HepG2 (cell line): ENCODE results near the gene DTWD2. TPM values are rescaled to one million over a fixed set of nuclear protein-coding genes. Genes with fewer than 3 reads are reported as not detected.

Experiments used
- AKAP8 ChIP-seq: sonication (generic); formaldehyde crosslinking; IDR thresholded peaks from 2 replicates; pipeline ENCODE4 v1.5.1; 2020; ENCODE audit warnings: mild to moderate bottlenecking, missing genetic modification reagents
- EED ChIP-seq: sonication (generic); formaldehyde crosslinking; IDR thresholded peaks from 2 replicates; pipeline ENCODE4 v1.5.0; 2020; ENCODE audit warnings: mild to moderate bottlenecking, missing genetic modification reagents
- ELF1 ChIP-seq: sonication (generic); formaldehyde crosslinking; IDR thresholded peaks from 2 replicates; pipeline ENCODE4 v1.4.0; 2020; ENCODE audit warnings: missing genetic modification reagents
- ERF ChIP-seq: IDR thresholded peaks from 2 replicates; pipeline ENCODE4 v1.6.1; 2018; ENCODE audit warnings: missing biosample characterization, missing genetic modification reagents
- FIP1L1 ChIP-seq: fragments of 200-400 bp; formaldehyde crosslinking; IDR thresholded peaks from 2 replicates; pipeline ENCODE4 v1.6.1; 2018; ENCODE audit warnings: low read depth, mild to moderate bottlenecking, low read length, moderate library complexity, borderline replicate concordance; ENCODE audit not compliant: insufficient read depth
- FOXP1 ChIP-seq, 2 experiments: fragments of 450-650 bp in 1 of 2; IDR thresholded peaks; 2 replicates each; pipeline ENCODE4 v1.6.1; 2017 to 2018; ENCODE audit warnings: antibody characterized with exemption in 1 of 2
- GATAD2A ChIP-seq: IDR thresholded peaks from 2 replicates; pipeline ENCODE4 v1.6.1; 2016
- HNF4G ChIP-seq, 2 experiments: sonication (generic) in 1 of 2; formaldehyde crosslinking in 1 of 2; IDR thresholded peaks; 2 replicates each; pipeline versions ENCODE4 v1.4.0 to v1.6.1; 2011 to 2020; ENCODE audit warnings: borderline replicate concordance in 2 of 2, low read depth in 2 of 2, mild to moderate bottlenecking in 2 of 2, low read length in 1 of 2, missing genetic modification reagents in 1 of 2, moderate library complexity in 1 of 2
- NR1H2 ChIP-seq: sonication (generic); formaldehyde crosslinking; IDR thresholded peaks from 2 replicates; pipeline ENCODE4 v1.8.1; 2022; ENCODE audit warnings: low read depth, missing genetic modification reagents, borderline replicate concordance
- SMYD3 ChIP-seq: sonication (generic); formaldehyde crosslinking; IDR thresholded peaks from 2 replicates; pipeline ENCODE4 v1.8.1; 2023; ENCODE audit warnings: mild to moderate bottlenecking, missing genetic modification reagents
- SOX6 ChIP-seq, 2 experiments: fragments of 450-650 bp in 1 of 2; sonication (generic) in 1 of 2; formaldehyde crosslinking in 1 of 2; IDR thresholded peaks; 2 replicates each; pipeline versions ENCODE4 v1.4.0 to v1.6.1; 2017 to 2020; ENCODE audit warnings: antibody characterized with exemption in 1 of 2, mild to moderate bottlenecking in 1 of 2, missing genetic modification reagents in 1 of 2
- TFDP2 ChIP-seq: sonication (generic); formaldehyde crosslinking; IDR thresholded peaks from 2 replicates; pipeline ENCODE4 v1.4.0; 2020; ENCODE audit warnings: missing genetic modification reagents
- ZFY ChIP-seq: sonication (generic); formaldehyde crosslinking; IDR thresholded peaks from 2 replicates; pipeline ENCODE4 v1.4.0; 2020; ENCODE audit warnings: missing genetic modification reagents
- ZNF572 ChIP-seq: sonication (generic); formaldehyde crosslinking; IDR thresholded peaks from 2 replicates; pipeline ENCODE4 v1.5.1; 2020; ENCODE audit warnings: mild to moderate bottlenecking, missing genetic modification reagents
- ZNF709 ChIP-seq: sonication (generic); formaldehyde crosslinking; IDR thresholded peaks from 2 replicates; pipeline ENCODE4 v1.5.0; 2020; ENCODE audit warnings: mild to moderate bottlenecking, missing genetic modification reagents
- ZNF747 ChIP-seq: sonication (generic); formaldehyde crosslinking; IDR thresholded peaks from 2 replicates; pipeline ENCODE4 v1.8.1; 2023; ENCODE audit warnings: missing genetic modification reagents, mild to moderate bottlenecking, borderline replicate concordance
- ZNF777 ChIP-seq: sonication (generic); formaldehyde crosslinking; IDR thresholded peaks from 2 replicates; pipeline ENCODE4 v1.4.0; 2020; ENCODE audit warnings: missing genetic modification reagents
- polyA plus RNA-seq, 8 experiments: library from polyadenylated mRNA; depleted of rRNA in 3 of 8; stranded (reverse) in 7 of 8; unstranded in 1 of 8; fragments of >200 nt; fragmentation: Illumina TruSeq in 4 of 8; extraction: Trizol in 4 of 8; gene quantifications; 2 replicates each; pipeline versions ENCODE4 v1.2.1 to v1.2.3, GENCODE V29; 2011 to 2016; ENCODE audit warnings: low read depth in 4 of 8, missing spikeins in 1 of 8, mixed read lengths in 1 of 8; ENCODE audit not compliant: insufficient read depth in 1 of 8
- total RNA-seq, 5 experiments: library from RNA; depleted of rRNA; stranded (reverse); fragments of >200 nt; fragmentation: Illumina TruSeq; extraction: Trizol; gene quantifications; 2 replicates each; pipeline ENCODE4 v1.2.3, GENCODE V29; 2016; ENCODE audit warnings: low read depth in 1 of 5
- TF ChIP-seq, protein P1 (sequence below): sonication (generic); formaldehyde crosslinking; IDR thresholded peaks from 2 replicates; pipeline ENCODE4 v1.5.0; 2020; ENCODE audit warnings: mild to moderate bottlenecking, missing genetic modification reagents, borderline replicate concordance
- TF ChIP-seq, protein P2 (sequence below): sonication (generic); formaldehyde crosslinking; IDR thresholded peaks from 2 replicates; pipeline ENCODE4 v1.4.0; 2020; ENCODE audit warnings: missing genetic modification reagents, mild to moderate bottlenecking, borderline replicate concordance

The DTWD2 gene
- total and polyA plus RNA-seq, 2 of the 13 experiments (the other 11 are each of a cell fraction or from before 2014, with no cell fraction given) = 1.6 to 6.0 TPM

DNA sequence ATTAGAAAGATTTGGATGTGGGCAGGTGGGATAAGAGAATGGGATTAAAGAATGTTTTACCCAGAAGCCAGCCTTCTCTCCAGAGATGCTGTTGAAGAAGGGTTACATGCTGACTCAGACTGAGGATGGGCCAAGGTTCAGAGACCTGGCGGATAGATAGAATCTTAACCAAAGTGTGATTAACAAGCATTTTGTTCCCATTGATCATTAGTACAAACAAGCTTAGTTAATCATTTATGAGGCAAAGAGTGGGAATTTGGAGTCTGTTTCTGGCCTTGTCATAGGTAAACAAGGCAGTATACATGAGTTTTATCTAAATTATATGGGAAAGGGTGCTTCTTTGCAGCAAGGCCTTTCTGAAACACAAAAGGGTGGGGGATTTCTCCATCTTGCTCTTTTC, 20.8 kb upstream of the DTWD2 start (continued):
- TF ChIP-seq, protein P1, sequence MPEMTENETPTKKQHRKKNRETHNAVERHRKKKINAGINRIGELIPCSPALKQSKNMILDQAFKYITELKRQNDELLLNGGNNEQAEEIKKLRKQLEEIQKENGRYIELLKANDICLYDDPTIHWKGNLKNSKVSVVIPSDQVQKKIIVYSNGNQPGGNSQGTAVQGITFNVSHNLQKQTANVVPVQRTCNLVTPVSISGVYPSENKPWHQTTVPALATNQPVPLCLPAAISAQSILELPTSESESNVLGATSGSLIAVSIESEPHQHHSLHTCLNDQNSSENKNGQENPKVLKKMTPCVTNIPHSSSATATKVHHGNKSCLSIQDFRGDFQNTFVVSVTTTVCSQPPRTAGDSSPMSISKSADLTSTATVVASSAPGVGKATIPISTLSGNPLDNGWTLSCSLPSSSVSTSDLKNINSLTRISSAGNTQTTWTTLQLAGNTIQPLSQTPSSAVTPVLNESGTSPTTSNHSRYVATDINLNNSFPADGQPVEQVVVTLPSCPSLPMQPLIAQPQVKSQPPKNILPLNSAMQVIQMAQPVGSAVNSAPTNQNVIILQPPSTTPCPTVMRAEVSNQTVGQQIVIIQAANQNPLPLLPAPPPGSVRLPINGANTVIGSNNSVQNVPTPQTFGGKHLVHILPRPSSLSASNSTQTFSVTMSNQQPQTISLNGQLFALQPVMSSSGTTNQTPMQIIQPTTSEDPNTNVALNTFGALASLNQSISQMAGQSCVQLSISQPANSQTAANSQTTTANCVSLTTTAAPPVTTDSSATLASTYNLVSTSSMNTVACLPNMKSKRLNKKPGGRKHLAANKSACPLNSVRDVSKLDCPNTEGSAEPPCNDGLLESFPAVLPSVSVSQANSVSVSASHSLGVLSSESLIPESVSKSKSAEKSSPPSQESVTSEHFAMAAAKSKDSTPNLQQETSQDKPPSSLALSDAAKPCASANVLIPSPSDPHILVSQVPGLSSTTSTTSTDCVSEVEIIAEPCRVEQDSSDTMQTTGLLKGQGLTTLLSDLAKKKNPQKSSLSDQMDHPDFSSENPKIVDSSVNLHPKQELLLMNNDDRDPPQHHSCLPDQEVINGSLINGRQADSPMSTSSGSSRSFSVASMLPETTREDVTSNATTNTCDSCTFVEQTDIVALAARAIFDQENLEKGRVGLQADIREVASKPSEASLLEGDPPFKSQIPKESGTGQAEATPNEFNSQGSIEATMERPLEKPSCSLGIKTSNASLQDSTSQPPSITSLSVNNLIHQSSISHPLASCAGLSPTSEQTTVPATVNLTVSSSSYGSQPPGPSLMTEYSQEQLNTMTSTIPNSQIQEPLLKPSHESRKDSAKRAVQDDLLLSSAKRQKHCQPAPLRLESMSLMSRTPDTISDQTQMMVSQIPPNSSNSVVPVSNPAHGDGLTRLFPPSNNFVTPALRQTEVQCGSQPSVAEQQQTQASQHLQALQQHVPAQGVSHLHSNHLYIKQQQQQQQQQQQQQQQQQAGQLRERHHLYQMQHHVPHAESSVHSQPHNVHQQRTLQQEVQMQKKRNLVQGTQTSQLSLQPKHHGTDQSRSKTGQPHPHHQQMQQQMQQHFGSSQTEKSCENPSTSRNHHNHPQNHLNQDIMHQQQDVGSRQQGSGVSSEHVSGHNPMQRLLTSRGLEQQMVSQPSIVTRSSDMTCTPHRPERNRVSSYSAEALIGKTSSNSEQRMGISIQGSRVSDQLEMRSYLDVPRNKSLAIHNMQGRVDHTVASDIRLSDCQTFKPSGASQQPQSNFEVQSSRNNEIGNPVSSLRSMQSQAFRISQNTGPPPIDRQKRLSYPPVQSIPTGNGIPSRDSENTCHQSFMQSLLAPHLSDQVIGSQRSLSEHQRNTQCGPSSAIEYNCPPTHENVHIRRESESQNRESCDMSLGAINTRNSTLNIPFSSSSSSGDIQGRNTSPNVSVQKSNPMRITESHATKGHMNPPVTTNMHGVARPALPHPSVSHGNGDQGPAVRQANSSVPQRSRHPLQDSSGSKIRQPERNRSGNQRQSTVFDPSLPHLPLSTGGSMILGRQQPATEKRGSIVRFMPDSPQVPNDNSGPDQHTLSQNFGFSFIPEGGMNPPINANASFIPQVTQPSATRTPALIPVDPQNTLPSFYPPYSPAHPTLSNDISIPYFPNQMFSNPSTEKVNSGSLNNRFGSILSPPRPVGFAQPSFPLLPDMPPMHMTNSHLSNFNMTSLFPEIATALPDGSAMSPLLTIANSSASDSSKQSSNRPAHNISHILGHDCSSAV (CRISPR knock-in tag) = no peak
- TF ChIP-seq ZNF709 (CRISPR knock-in tag) = no peak
- no peak for TF ChIP-seq FIP1L1
- TF ChIP-seq, protein P2, sequence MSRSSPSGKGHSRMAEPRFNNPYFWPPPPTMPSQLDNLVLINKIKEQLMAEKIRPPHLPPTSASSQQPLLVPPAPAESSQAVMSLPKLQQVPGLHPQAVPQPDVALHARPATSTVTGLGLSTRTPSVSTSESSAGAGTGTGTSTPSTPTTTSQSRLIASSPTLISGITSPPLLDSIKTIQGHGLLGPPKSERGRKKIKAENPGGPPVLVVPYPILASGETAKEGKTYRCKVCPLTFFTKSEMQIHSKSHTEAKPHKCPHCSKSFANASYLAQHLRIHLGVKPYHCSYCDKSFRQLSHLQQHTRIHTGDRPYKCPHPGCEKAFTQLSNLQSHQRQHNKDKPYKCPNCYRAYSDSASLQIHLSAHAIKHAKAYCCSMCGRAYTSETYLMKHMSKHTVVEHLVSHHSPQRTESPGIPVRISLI (CRISPR knock-in tag) = no peak
- no peak for TF ChIP-seq FOXP1 (IDR thresholded peaks at IDR 0.05)
- peak; percentile 82 for TF ChIP-seq FOXP1 (CRISPR knock-in tag; IDR thresholded peaks at IDR 0.05)
- no peak for TF ChIP-seq NR1H2 (CRISPR knock-in tag)
- 0 out of 2 replicates have a peak, but pooled peaks have one; percentile 38 for TF ChIP-seq TFDP2 (CRISPR knock-in tag)
- TF ChIP-seq ZNF572 (CRISPR knock-in tag) = no peak
- TF ChIP-seq AKAP8 (CRISPR knock-in tag) = no peak
- no peak for TF ChIP-seq SOX6 (IDR thresholded peaks at IDR 0.05)
- TF ChIP-seq SOX6 (CRISPR knock-in tag; IDR thresholded peaks at IDR 0.05) = peak; percentile 65; the same call in 1 of the 2 replicates
- TF ChIP-seq HNF4G (IDR thresholded peaks at IDR 0.05; ENCODE audit: borderline replicate concordance, low read depth, low read length) = peak; percentile 52; the same call in 1 of the 2 replicates
- TF ChIP-seq HNF4G (CRISPR knock-in tag; IDR thresholded peaks at IDR 0.05; ENCODE audit: borderline replicate concordance, low read depth) = no peak
- TF ChIP-seq ZNF777 (CRISPR knock-in tag) = no peak
- TF ChIP-seq SMYD3 (CRISPR knock-in tag) = no peak
- no peak for TF ChIP-seq ZNF747 (CRISPR knock-in tag)
- no peak for TF ChIP-seq EED
- no peak for TF ChIP-seq ZFY
- peak; percentile 73 for TF ChIP-seq GATAD2A (CRISPR knock-in tag)
- TF ChIP-seq ELF1 (CRISPR knock-in tag) = no peak
- TF ChIP-seq ERF (CRISPR knock-in tag) = no peak
